VCaP (cell line): ENCODE data around the gene DUSP14.
A peak's percentile ranks its signal among the peaks of the same experiment; 100 is the strongest.

Experiments used
- H3K27ac ChIP-seq: fragments of 450-650 bp; 2 replicates; pipeline ENCODE4 v1.5.1; 2017
- TF ChIP-seq, protein P1 (sequence below): fragments of 450-650 bp; conservative IDR thresholded peaks from 2 replicates; pipeline ENCODE4 v1.5.1; 2017; ENCODE audit warnings: mild to moderate bottlenecking, moderate library complexity

DUSP14 gene

DNA sequence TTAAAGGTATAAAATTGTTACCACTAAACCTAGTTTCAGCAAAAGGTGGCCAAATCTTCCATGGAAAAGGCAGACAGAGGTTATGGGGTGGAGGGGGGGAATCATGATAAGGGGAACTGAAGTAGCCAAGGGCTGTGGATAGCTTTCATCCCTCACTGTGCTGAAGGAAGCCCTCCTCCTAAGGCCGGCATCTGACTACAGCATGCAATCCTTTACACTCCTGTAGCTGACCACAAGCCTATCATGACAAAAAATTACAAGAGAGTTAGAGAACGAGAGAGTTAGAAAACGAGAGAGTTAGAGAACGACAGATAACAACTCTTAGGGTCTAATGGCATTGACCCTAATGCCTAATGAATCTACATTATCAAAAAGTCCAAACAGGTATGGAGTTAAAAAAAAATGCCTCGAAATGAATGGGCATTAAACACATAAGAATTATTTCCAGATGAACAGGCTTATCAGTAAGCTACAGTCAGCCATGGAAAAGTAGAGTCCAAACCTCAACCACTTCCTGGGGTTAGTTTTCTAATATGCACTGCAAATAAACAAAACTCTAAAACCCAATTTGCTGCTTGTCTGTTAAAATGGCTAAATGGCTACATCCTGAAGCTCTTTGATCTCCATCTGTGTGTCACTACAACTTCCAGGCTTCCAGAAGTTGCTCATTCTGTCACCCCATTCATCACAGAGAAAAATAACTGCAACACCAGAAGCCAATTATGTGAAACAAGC lies 29.7 kb downstream of the DUSP14 start:
- no peak overlapping the region for H3K27ac ChIP-seq
- TF ChIP-seq, protein P1, sequence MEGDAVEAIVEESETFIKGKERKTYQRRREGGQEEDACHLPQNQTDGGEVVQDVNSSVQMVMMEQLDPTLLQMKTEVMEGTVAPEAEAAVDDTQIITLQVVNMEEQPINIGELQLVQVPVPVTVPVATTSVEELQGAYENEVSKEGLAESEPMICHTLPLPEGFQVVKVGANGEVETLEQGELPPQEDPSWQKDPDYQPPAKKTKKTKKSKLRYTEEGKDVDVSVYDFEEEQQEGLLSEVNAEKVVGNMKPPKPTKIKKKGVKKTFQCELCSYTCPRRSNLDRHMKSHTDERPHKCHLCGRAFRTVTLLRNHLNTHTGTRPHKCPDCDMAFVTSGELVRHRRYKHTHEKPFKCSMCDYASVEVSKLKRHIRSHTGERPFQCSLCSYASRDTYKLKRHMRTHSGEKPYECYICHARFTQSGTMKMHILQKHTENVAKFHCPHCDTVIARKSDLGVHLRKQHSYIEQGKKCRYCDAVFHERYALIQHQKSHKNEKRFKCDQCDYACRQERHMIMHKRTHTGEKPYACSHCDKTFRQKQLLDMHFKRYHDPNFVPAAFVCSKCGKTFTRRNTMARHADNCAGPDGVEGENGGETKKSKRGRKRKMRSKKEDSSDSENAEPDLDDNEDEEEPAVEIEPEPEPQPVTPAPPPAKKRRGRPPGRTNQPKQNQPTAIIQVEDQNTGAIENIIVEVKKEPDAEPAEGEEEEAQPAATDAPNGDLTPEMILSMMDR, result no peak

DNA sequence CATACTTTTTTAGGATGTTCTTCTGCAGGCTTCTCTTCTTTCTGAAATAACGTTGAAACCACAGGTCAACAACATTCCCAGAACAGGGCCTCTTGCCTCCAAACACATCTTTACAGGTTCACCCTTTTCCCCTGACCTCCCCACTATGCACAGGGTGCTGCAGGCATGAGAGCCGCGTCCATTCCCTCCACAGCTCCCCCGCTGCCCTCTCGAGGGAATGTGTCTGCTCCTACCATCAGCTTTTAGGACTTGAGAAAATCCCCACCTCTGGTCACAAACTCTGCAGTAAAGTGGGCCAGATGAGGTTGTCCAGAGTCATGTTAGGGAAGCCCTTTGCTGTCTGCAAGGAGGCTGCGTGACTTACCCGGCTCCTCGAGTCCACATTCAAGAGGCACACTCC lies 30.5 kb downstream of the DUSP14 start:
- no peak overlapping the region for H3K27ac ChIP-seq
- TF ChIP-seq, protein P1, result no peak

DNA sequence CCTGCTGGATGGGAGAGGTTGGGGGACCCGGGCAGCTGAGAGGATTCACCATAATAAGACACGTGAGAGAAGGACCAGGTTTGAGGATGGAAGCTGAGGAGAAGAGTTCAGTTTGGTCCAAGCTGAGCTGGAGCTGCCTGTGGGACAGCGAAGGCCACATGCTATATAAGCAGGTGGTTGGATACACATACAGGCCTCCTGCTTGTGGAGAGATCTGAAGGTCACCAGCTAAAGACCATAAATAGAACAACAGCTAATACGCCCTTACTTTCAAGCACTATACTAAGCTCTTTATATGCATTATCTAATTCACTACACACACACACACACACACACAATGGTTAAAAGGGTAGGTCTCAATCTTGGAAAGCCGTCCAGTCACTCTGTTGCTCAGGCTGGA lies 32.1 kb downstream of the DUSP14 start:
- TF ChIP-seq, protein P1, result no peak
- H3K27ac ChIP-seq, result no peak overlapping the region

DNA sequence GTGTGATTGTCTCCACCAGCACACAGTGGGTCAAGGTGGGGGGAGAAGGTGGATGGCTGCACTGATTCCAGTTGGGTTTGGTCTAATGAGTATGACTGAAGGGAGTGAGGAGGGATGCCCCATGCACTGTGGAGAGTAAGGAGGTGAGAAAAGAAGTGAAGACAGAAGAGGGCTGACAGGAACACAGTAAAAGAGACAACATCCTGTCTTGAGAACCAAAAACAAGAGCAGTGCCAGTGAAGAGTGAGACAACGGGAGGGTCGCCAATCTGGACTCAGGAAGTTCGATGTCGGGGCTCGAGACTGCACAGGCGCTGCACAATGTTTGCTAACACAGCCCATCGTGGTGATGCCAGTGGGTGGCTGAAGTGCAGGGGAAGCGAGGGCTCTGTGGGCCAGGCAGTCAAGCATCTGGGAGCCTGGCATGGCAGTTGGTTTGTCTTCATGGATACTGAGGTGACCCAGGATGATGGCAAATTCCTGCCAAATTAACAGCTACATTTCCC lies 34.1 kb downstream of the DUSP14 start:
- TF ChIP-seq, protein P1, result no peak
- no peak overlapping the region for H3K27ac ChIP-seq

DNA sequence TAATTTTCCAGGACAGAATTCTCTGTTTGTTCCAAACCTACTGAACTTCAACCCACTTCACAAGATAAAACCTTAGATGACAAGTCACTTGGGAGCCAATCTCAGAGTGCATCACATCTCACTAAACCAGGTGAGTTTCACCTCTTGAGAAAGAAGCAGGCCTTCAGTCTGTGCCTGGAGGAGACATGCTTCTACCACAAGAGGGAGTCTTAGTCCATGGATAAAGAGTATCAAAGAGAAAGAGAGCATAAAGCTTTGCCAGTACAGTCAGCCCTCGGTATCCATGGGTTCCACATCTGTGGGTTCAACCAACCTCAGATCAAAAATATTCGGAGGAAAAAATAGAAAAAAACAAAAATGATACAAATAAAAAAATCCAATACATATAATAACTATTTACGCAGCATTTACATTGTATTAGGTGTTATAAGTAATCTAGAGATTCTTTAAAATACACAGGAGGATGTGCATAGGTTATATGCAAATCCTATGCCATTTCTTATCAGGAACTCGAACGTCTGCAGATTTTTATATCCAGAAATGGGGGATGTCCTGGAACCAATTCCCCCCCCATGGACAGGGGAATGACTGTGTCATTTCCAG lies 37.7 kb downstream of the DUSP14 start:
- H3K27ac ChIP-seq, result no peak overlapping the region
- TF ChIP-seq, protein P1, result peak; percentile 98

DNA sequence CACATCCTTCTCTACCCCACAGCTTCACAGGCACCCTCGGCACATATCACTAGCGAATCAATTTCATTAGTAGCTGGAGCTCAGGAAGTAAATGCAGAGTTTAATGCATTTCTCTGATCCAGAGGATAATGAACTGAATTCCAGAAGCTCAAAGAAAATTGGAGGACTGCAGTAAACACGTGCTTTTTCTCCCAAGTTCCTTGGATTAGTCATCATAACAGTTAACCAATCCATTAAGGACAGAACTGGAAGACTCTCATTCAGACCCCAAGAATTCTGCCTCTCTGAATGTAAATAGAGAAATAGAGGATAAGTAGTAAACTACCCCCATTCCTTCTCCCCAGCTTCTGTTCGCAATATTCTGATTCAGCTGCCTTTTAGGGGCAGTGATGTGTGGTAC lies 40.7 kb downstream of the DUSP14 start:
- TF ChIP-seq, protein P1, result no peak
- no peak overlapping the region for H3K27ac ChIP-seq

DNA sequence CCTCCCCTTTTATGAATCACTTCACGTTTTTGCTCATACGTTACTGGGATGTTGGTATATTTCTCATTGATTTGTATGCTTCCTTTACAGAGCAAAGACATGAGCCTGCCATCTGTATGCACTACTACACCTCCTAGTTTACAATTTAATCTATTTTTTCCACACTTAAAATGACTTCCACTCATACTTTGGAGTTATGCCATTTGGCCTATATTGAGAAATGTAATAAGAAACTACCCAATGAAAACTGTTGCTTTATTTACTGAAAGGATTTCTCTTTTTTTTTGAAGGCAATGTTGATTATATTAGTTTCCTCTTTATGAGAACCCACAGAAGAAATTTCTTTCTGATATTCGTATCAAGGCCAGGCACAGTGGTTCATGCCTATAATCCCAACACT lies 43.1 kb downstream of the DUSP14 start:
- TF ChIP-seq, protein P1, result no peak
- no peak overlapping the region for H3K27ac ChIP-seq
